Parathyroid adenoma (tissue), 2 donors: ENCODE results near the gene SMO.

ENCODE experiments used
- H2AFZ ChIP-seq: fragments of 300-600 bp; sonication (generic); one replicate; pipeline ENCODE4 v1.7.0; 2017; ENCODE audit warnings: antibody characterized with exemption, mild to moderate bottlenecking
- H3K27ac ChIP-seq: fragments of 300-600 bp; sonication (generic); one replicate; pipeline ENCODE4 v1.7.0; 2017
- H3K27me3 ChIP-seq: fragments of 300-600 bp; sonication (generic); one replicate; pipeline ENCODE4 v1.7.0; 2017; ENCODE audit warnings: low read length; ENCODE audit not compliant: control insufficient read depth, insufficient read depth
- H3K36me3 ChIP-seq: fragments of 300-600 bp; sonication (generic); one replicate; pipeline ENCODE4 v1.7.0; 2017; ENCODE audit warnings: low read length; ENCODE audit not compliant: control insufficient read depth, insufficient read depth
- H3K4me1 ChIP-seq: fragments of 300-600 bp; sonication (generic); one replicate; pipeline ENCODE4 v1.7.0; 2017; ENCODE audit warnings: control low read depth
- H3K4me2 ChIP-seq: fragments of 300-600 bp; sonication (generic); one replicate; pipeline ENCODE4 v1.7.0; 2017; ENCODE audit warnings: low read length
- H3K4me3 ChIP-seq: fragments of 300-600 bp; sonication (generic); one replicate; pipeline ENCODE4 v1.7.0; 2017; ENCODE audit warnings: low read depth, low read length
- H3K79me2 ChIP-seq: fragments of 300-600 bp; sonication (generic); one replicate; pipeline ENCODE4 v1.7.0; 2017; ENCODE audit warnings: control low read depth
- H3K9ac ChIP-seq: fragments of 300-600 bp; sonication (generic); one replicate; pipeline ENCODE4 v1.7.0; 2017; ENCODE audit warnings: mild to moderate bottlenecking
- H3K9me3 ChIP-seq: fragments of 300-600 bp; sonication (generic); one replicate; pipeline ENCODE4 v1.7.0; 2017; ENCODE audit warnings: low read length; ENCODE audit not compliant: control insufficient read depth
- TF ChIP-seq, protein P1 (sequence below): fragments of 300-600 bp; sonication (generic); IDR thresholded peaks from one replicate; pipeline ENCODE4 v1.7.0; 2017; ENCODE audit warnings: antibody characterized with exemption, mild to moderate bottlenecking
- donor health status: primary hyperparathyroidism.

The SMO gene

DNA sequence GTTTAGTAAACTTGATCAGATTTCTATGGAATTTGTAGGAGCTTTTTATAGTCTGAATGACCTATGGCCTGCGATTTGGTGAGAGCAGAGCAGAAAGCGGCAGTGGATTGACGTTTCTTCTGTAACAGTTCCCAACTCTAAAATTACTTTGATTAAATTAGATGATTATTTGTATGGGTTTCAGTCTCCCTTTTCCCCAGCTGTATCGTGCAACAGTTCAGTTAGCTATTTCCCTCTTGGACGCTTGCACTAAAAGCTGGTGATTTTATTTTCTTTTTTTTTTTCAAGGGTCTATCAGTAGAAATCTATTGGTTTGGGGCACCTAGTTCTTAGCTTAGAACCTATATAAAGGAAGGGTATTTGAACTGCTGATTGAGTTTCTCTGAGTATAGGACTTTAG lies 43.2 kb downstream of the SMO start:
- Histone ChIP-seq H2AFZ (no peak overlapping the region), H3K27ac (no peak overlapping the region), H3K4me2 (no peak overlapping the region), H3K9ac (no peak overlapping the region), H3K27me3 (no peaks in the 10 kb centered on the region), H3K79me2 (peaks cover 40% of the 10 kb centered on the region), H3K4me3 (no peak overlapping the region), H3K4me1 (no peaks in the 10 kb centered on the region), H3K36me3 (no peaks in the 10 kb centered on the region), H3K9me3 (no peaks in the 10 kb centered on the region)
- TF ChIP-seq, protein P1, sequence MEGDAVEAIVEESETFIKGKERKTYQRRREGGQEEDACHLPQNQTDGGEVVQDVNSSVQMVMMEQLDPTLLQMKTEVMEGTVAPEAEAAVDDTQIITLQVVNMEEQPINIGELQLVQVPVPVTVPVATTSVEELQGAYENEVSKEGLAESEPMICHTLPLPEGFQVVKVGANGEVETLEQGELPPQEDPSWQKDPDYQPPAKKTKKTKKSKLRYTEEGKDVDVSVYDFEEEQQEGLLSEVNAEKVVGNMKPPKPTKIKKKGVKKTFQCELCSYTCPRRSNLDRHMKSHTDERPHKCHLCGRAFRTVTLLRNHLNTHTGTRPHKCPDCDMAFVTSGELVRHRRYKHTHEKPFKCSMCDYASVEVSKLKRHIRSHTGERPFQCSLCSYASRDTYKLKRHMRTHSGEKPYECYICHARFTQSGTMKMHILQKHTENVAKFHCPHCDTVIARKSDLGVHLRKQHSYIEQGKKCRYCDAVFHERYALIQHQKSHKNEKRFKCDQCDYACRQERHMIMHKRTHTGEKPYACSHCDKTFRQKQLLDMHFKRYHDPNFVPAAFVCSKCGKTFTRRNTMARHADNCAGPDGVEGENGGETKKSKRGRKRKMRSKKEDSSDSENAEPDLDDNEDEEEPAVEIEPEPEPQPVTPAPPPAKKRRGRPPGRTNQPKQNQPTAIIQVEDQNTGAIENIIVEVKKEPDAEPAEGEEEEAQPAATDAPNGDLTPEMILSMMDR, result no peak

DNA sequence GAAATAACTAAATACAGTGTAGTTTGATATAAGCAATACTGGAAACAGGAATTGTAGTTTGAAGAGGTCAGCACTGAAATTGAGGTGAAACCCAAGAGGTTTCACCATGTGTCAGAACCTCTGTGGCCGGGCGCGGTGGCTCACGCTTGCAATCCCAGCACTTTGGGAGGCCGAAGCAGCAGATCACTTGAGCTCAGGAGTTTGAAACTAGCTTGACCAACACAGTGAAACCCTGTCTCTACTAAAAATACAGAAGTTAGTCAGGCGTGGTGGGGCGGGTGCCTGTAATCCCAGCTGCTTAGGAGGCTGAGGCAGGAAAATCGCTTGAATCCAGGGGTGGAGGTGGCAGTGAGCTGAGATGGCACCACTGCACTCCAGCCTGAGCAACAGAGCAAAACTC lies 50.1 kb downstream of the SMO start:
- H3K9ac ChIP-seq, result no peak overlapping the region
- no peaks in the 10 kb centered on the region for H3K27me3 ChIP-seq
- TF ChIP-seq, protein P1, result no peak
- no peak overlapping the region for H3K4me2 ChIP-seq
- H3K36me3 ChIP-seq, result no peaks in the 10 kb centered on the region
- no peak overlapping the region for H3K4me3 ChIP-seq
- H3K4me1 ChIP-seq, result no peaks in the 10 kb centered on the region
- H3K27ac ChIP-seq, result no peak overlapping the region
- peaks cover 33% of the 10 kb centered on the region for H3K79me2 ChIP-seq
- H3K9me3 ChIP-seq, result no peaks in the 10 kb centered on the region
- H2AFZ ChIP-seq, result no peak overlapping the region

DNA sequence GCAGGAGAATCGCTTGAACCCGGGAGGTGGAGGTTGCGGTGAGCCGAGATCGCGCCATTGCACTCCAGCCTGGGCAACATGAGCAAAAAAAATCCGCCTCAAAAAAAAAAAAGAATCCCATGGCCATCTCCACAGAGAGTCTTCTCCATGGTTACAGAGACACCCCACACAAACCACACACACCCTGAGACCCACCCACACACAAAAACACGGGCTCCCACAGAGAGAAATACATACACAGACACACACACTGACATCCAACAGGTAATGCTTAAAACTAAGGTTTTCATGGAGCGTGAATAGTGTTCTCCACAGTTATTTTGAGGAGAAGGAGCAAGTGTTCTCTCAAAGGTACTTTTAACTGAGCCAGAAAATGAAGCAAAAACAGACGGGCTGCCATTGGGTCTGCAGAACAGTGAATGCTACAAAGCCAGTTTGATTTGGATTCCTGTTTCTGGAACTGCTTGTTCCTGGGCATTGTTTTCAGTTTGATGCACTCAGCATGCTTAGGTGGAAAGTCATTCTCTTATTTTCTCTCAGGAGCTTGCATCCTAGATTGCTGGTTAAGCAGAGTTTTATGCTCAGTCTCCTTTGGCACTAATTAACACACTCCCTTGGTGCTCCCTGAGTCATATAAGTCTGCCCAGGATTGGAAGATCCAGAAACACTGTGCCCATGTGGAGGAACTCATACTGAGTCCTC lies 51.8 kb downstream of the SMO start:
- TF ChIP-seq, protein P1, result no peak

DNA sequence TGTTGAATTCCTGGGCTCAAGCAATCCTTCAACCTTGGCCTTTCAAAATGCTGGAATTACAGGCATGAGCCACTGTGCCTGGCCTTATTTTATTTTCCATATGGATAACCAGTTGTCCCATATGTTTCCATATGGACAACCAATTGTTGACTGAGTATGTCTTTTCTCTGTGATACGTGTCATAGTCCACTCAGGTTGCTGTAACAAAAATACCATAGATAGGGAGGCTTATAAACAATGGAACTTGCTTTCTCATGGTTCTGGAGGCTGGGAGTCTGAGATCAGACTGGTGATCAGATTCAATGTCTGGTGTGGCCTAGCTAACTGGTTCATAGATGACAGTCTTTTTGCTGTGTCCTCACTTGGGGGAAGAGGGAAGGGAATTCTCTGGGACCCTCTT lies 55.8 kb downstream of the SMO start:
- Histone ChIP-seq H3K27ac (no peak overlapping the region), H3K36me3 (no peaks in the 10 kb centered on the region), H3K4me1 (no peaks in the 10 kb centered on the region), H3K4me3 (no peak overlapping the region), H3K9me3 (no peaks in the 10 kb centered on the region), H3K4me2 (no peak overlapping the region), H3K9ac (no peak overlapping the region), H3K27me3 (no peaks in the 10 kb centered on the region), H3K79me2 (peaks cover 10% of the 10 kb centered on the region), H2AFZ (no peak overlapping the region)
- TF ChIP-seq, protein P1, result no peak

More for the DNA sequence above, 51.8 kb downstream of the SMO start:
- no peak overlapping the region for H3K27ac ChIP-seq
- no peaks in the 10 kb centered on the region for H3K4me1 ChIP-seq
- no peaks in the 10 kb centered on the region for H3K9me3 ChIP-seq
- H3K79me2 ChIP-seq, result peaks cover 27% of the 10 kb centered on the region
- H3K36me3 ChIP-seq, result no peaks in the 10 kb centered on the region
- H3K27me3 ChIP-seq, result no peaks in the 10 kb centered on the region
- H2AFZ ChIP-seq, result no peak overlapping the region
- no peak overlapping the region for H3K9ac ChIP-seq
- H3K4me2 ChIP-seq, result no peak overlapping the region
- H3K4me3 ChIP-seq, result no peak overlapping the region

DNA sequence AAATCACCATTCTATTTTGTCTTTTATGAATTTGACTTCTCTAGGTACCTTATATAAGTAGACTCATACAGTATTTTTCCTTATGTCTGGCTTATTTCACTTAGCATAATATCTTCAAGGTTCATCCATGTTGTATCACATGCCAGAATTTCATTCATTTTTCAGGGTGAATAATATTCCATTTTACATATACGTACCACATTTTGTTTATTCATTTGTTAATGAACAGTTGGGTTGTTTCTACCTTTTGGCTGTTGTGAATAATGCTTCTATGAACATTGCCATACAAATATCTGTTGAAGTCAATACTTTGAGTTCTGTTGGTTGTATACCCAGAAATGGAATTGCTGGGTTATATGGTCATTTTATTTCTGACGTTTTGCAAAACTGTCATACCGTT lies 57.1 kb downstream of the SMO start:
- TF ChIP-seq, protein P1, result no peak
- no peak overlapping the region for H3K9ac ChIP-seq
- no peaks in the 10 kb centered on the region for H3K4me1 ChIP-seq
- no peak overlapping the region for H2AFZ ChIP-seq
- no peaks in the 10 kb centered on the region for H3K27me3 ChIP-seq
- H3K27ac ChIP-seq, result no peak overlapping the region
- H3K79me2 ChIP-seq, result peaks cover 14% of the 10 kb centered on the region
- H3K4me2 ChIP-seq, result no peak overlapping the region
- no peak overlapping the region for H3K4me3 ChIP-seq
- H3K9me3 ChIP-seq, result no peaks in the 10 kb centered on the region
- H3K36me3 ChIP-seq, result no peaks in the 10 kb centered on the region
